Transverse colon (tissue), 4 donors: ENCODE data around the gene GMPPA. TPM values are rescaled to one million over a fixed set of nuclear protein-coding genes. Genes with fewer than 3 reads are reported as not detected.
A peak's percentile ranks its signal among the peaks of the same experiment; 100 is the strongest.

ENCODE experiments used
- DNase-seq: peaks from one replicate; pipeline ENCODE4 v3.0.0-alpha.2; 2019
- H3K27ac ChIP-seq, 4 donors: fragments of 200-600 bp; sonication (generic); 2 replicates each; pipeline ENCODE4 v1.5.1; 2016 to 2018; ENCODE audit warnings: inconsistent platforms in 4 of 4
- H3K27me3 ChIP-seq: fragments of 200-600 bp; sonication (generic); 2 replicates; pipeline ENCODE4 v1.5.1; 2017; ENCODE audit warnings: inconsistent platforms
- H3K36me3 ChIP-seq, 4 donors: fragments of 200-600 bp; sonication (generic); 2 replicates each; pipeline ENCODE4 v1.5.1; 2017 to 2019; ENCODE audit warnings: inconsistent platforms in 4 of 4
- H3K4me1 ChIP-seq, 4 donors: fragments of 200-600 bp; sonication (generic); 2 replicates each; pipeline ENCODE4 v1.5.1; 2017 to 2020; ENCODE audit warnings: inconsistent platforms in 4 of 4
- H3K4me3 ChIP-seq, 4 donors: fragments of 200-600 bp; sonication (generic); 1 replicate in 1 of 4; 2 replicates in 3 of 4; pipeline versions ENCODE4 v1.5.1 to v1.6.1; 2017 to 2019; ENCODE audit warnings: inconsistent platforms in 4 of 4
- H3K9me3 ChIP-seq, 2 donors: fragments of 200-600 bp; sonication (generic); 2 replicates each; pipeline ENCODE4 v1.5.1; 2017 to 2019; ENCODE audit warnings: inconsistent platforms in 2 of 2
- CTCF ChIP-seq, 5 experiments: fragments of 200-600 bp in 3 of 5; fragments of 450-650 bp in 2 of 5; sonication (generic) in 3 of 5; IDR thresholded peaks; 1 replicate in 2 of 5; 2 replicates in 3 of 5; pipeline ENCODE4 v1.5.1; 2016 to 2017; ENCODE audit warnings: antibody characterized with exemption in 5 of 5, inconsistent platforms in 3 of 5, mild to moderate bottlenecking in 2 of 5, moderate library complexity in 1 of 5
- EP300 ChIP-seq: sonication (generic); formaldehyde crosslinking; IDR thresholded peaks from one replicate; pipeline ENCODE4 v1.6.1; 2017; ENCODE audit warnings: antibody characterized with exemption, low read depth
- POLR2A ChIP-seq: fragments of 450-650 bp; IDR thresholded peaks from one replicate; pipeline ENCODE4 v1.6.1; 2016; ENCODE audit warnings: antibody characterized with exemption, mild to moderate bottlenecking, moderate library complexity
- POLR2AphosphoS5 ChIP-seq, 3 donors: sonication (generic); formaldehyde crosslinking; IDR thresholded peaks; one replicate each; pipeline ENCODE4 v1.6.1; 2016; ENCODE audit warnings: antibody characterized with exemption in 3 of 3
- WGBS, 2 donors: methylation state at CpG; one replicate each; pipeline ENCODE4 v1.1.5; 2018; ENCODE audit warnings: low coverage in 1 of 2; 5-methylcytosine and 5-hydroxymethylcytosine counted together
- in situ Hi-C, 4 donors: fragments of 200-750 bp; cut with MboI; loops; one replicate each; pipeline versions ENCODE4 v1.15.0 to v1.15.1; 2017; ENCODE audit warnings: low sequenced_read_pairs in 3 of 4, low pct_ligation_motif_present in 1 of 4, low pct_unique_long_range_greater_than_20kb in 1 of 4
- intact Hi-C: fragments of 100-400 bp; cut with DNase I; formaldehyde crosslinking; loops from one replicate; pipeline ENCODE4 v1.15.1; 2023; ENCODE audit warnings: low total_unique reads
- total RNA-seq, 4 donors: library from RNA; depleted of rRNA; stranded (reverse); fragments of >200 nt; gene quantifications; one replicate each; pipeline ENCODE4 v1.1.0, GENCODE V29; 2016

The GMPPA gene
- total RNA-seq, 4 donors from 2014 or later, result 25.1 to 41.1 (median 36.4) TPM

- no peak for DNase-seq
- WGBS, 2 donors, result 42 to 63% methylated on average over 3 to 5 of the region's 5 CpGs
- peak in 2 of 5 experiments; percentile 9 to 23 for TF ChIP-seq CTCF (IDR thresholded peaks at IDR 0.05)
- TF ChIP-seq POLR2AphosphoS5 (IDR thresholded peaks at IDR 0.05), result no peak
- no peaks in the 10 kb centered on the region for H3K9me3 ChIP-seq
- in situ Hi-C loops (no loop called here), intact Hi-C loops (no loop called here)
- H3K27ac ChIP-seq, result peak overlapping the region in 3 of 4 donors; percentile 85 to 96 (median 85)
- no peaks in the 10 kb centered on the region for H3K36me3 ChIP-seq
- H3K4me3 ChIP-seq, result no peak overlapping the region
- peaks cover 6 to 13% (median 7%) of the 10 kb centered on the region in 4 donors for H3K4me1 ChIP-seq
- H3K27me3 ChIP-seq, result peaks cover 3% of the 10 kb centered on the region
Observed at GRCh38 chr2:219457784-219458369, 40.8 kb upstream of the GMPPA start.

GRCh38 chr2:219458996-219459395 is 39.7 kb upstream of the GMPPA start:
- no peak for DNase-seq
- peak overlapping the region; percentile 69 to 96 (median 85) for H3K27ac ChIP-seq
- intact Hi-C loops (no loop called here), in situ Hi-C loops (no loop called here)
- H3K4me1 ChIP-seq, result peaks cover 6 to 13% (median 7%) of the 10 kb centered on the region in 4 donors
- H3K36me3 ChIP-seq, result no peaks in the 10 kb centered on the region
- TF ChIP-seq POLR2AphosphoS5 (IDR thresholded peaks at IDR 0.05), result no peak
- no peak for TF ChIP-seq EP300
- no peak for TF ChIP-seq CTCF (IDR thresholded peaks at IDR 0.05)
- no peak for TF ChIP-seq POLR2A
- no peak overlapping the region for H3K4me3 ChIP-seq
- H3K27me3 ChIP-seq, result no peaks in the 10 kb centered on the region
- H3K9me3 ChIP-seq, result no peaks in the 10 kb centered on the region
- 84% methylated on average over 8 of the region's 8 CpGs; no CpG with 5 or more reads in 1 of the 2 donors for WGBS, 2 donors

GRCh38 chr2:219459460-219460311 is 39.0 kb upstream of the GMPPA start:
- 27 to 40% methylated on average over 3 to 12 of the region's 14 CpGs for WGBS, 2 donors
- Histone ChIP-seq H3K27me3 (no peaks in the 10 kb centered on the region), H3K27ac (peak overlapping the region; percentile 69 to 96 (median 85)), H3K4me1 (peaks cover 6 to 13% (median 9%) of the 10 kb centered on the region in 4 donors), H3K4me3 (no peak overlapping the region), H3K9me3 (no peaks in the 10 kb centered on the region), H3K36me3 (no peaks in the 10 kb centered on the region)
- DNase-seq, result peak; percentile 53
- intact Hi-C loops, result no loop called here
- no peak for TF ChIP-seq POLR2A
- peak; percentile 77 to 91 (median 83) for TF ChIP-seq CTCF (IDR thresholded peaks at IDR 0.05)
- no peak for TF ChIP-seq EP300
- peak in 1 of 3 donors; percentile 9 for TF ChIP-seq POLR2AphosphoS5 (IDR thresholded peaks at IDR 0.05)
- in situ Hi-C loops, result no loop called here

- peaks cover 6 to 15% (median 10%) of the 10 kb centered on the region in 4 donors for H3K4me1 ChIP-seq
- peak overlapping the region in 1 of 4 donors; percentile 3 for H3K4me3 ChIP-seq
- no peaks in the 10 kb centered on the region for H3K9me3 ChIP-seq
- 50% methylated on average over 7 of the region's 18 CpGs; no CpG with 5 or more reads in 1 of the 2 donors for WGBS, 2 donors
- H3K36me3 ChIP-seq, result no peaks in the 10 kb centered on the region
- H3K27me3 ChIP-seq, result no peaks in the 10 kb centered on the region
- TF ChIP-seq CTCF (IDR thresholded peaks at IDR 0.05) (no peak), POLR2AphosphoS5 (IDR thresholded peaks at IDR 0.05) (peak in 2 of 3 donors; percentile 26 to 49)
- peak; percentile 57 for DNase-seq
- peak overlapping the region; percentile 69 to 96 (median 85) for H3K27ac ChIP-seq
- in situ Hi-C loops, result no loop called here
- intact Hi-C loops, result no loop called here
Observed at GRCh38 chr2:219460424-219460926, 38.2 kb upstream of the GMPPA start.
